Kidney (tissue), 14 donors: Measurements from ENCODE around the gene MMAB. TPM values are rescaled to one million over a fixed set of nuclear protein-coding genes. Genes with fewer than 3 reads are reported as not detected.

Source experiments
- DNase-seq, 5 donors: peaks; one replicate each; pipeline ENCODE4 v3.0.0-alpha.2; 2013 to 2020
- FAIRE-seq: peaks from 2 replicates; lab custom pipeline; 2012; peaks lifted over from hg19 to GRCh38; lab: Jason Lieb, UNC
- H3K27ac ChIP-seq, 2 donors: one replicate each; pipeline ENCODE4 v1.7.0; 2013; ENCODE audit warnings: low read depth in 2 of 2, low read length in 2 of 2, inconsistent platforms in 1 of 2
- H3K27me3 ChIP-seq: one replicate; pipeline ENCODE4 v1.7.1; 2013; ENCODE audit warnings: low read length, inconsistent platforms; ENCODE audit not compliant: control insufficient read depth, insufficient read depth
- H3K36me3 ChIP-seq, 3 donors: one replicate each; pipeline versions ENCODE4 v1.7.0 to v1.7.1; 2013; ENCODE audit warnings: low read length in 3 of 3, control low read depth in 1 of 3, inconsistent platforms in 1 of 3; ENCODE audit not compliant: insufficient read depth in 3 of 3, control insufficient read depth in 2 of 3
- H3K4me1 ChIP-seq, 3 donors: one replicate each; pipeline versions ENCODE4 v1.7.0 to v1.7.1; 2013; ENCODE audit warnings: low read length in 3 of 3, inconsistent platforms in 1 of 3, low read depth in 1 of 3; ENCODE audit not compliant: control insufficient read depth in 2 of 3, insufficient read depth in 2 of 3
- H3K4me3 ChIP-seq, 3 donors: one replicate each; pipeline versions ENCODE4 v1.7.0 to v1.8.1; 2013; ENCODE audit warnings: low read length in 3 of 3, control low read depth in 1 of 3, inconsistent platforms in 1 of 3
- H3K9ac ChIP-seq, 3 donors: one replicate each; pipeline versions ENCODE4 v1.7.0 to v1.7.1; 2013; ENCODE audit warnings: low read length in 3 of 3, control low read depth in 1 of 3, inconsistent platforms in 1 of 3
- H3K9me3 ChIP-seq, 3 donors: one replicate each; pipeline versions ENCODE4 v1.7.0 to v1.7.1; 2013; ENCODE audit warnings: low read length in 3 of 3, control low read depth in 1 of 3, inconsistent platforms in 1 of 3; ENCODE audit not compliant: control insufficient read depth in 2 of 3, insufficient read depth in 1 of 3
- CTCF ChIP-seq: IDR thresholded peaks from 3 replicates; pipeline ENCODE4 v1.5.1; 2012; ENCODE audit warnings: mild to moderate bottlenecking, moderate library complexity, borderline replicate concordance; ENCODE audit not compliant: insufficient read depth; ENCODE audit errors: extremely low read depth
- intact Hi-C: fragments of 100-400 bp; cut with DNase I; formaldehyde crosslinking; loops from one replicate; pipeline ENCODE4 v1.11.1; 2022
- polyA plus RNA-seq: library from polyadenylated mRNA; stranded (reverse); fragments of 350-450 nt; fragmentation: Illumina TruSeq; extraction: RNeasy Lipid Tissue Mini Kit (QIAGEN cat#74804); gene quantifications from one replicate; pipeline ENCODE4 v1.2.3, GENCODE V29; 2014; ENCODE audit warnings: low read depth, low replicate concordance; ENCODE audit not compliant: insufficient read depth
- total RNA-seq: library from RNA; stranded (reverse); fragmentation: NEBNext Ultra II Directional; extraction: Animal tissue kit (Norgen Biotek cat#: 25700); gene quantifications from one replicate; pipeline ENCODE4 v1.2.1, GENCODE V29; 2021
- donor health status: control.
- donor health status: control.
- donor health status: control.
- donor health status: control.
- donor health status: control.
- donor health status: DM: yes; HTN: yes; CAD: no.
- donor health status: Normal renal cell carcinoma (clear cell type).

The MMAB gene
- total and polyA plus RNA-seq, 2 donors from 2014 or later: 42.9 to 96.3 TPM

GRCh38 chr12:109592905-109593272 lies 19.6 kb upstream of the MMAB start:
- DNase-seq (no peak), FAIRE-seq (no peak)
- intact Hi-C loops: no loop called here
- no peak for TF ChIP-seq CTCF
- Histone ChIP-seq H3K9me3 (no peaks in the 10 kb centered on the region), H3K27ac (no peak overlapping the region), H3K36me3 (peaks cover 0 to 7% (median 3%) of the 10 kb centered on the region in 3 donors), H3K27me3 (no peaks in the 10 kb centered on the region), H3K4me3 (no peak overlapping the region), H3K4me1 (peaks cover 0 to 8% (median 4%) of the 10 kb centered on the region in 3 donors), H3K9ac (no peak overlapping the region)

- Histone ChIP-seq H3K4me1 (peaks cover 0 to 8% (median 3%) of the 10 kb centered on the region in 3 donors), H3K9ac (no peak overlapping the region), H3K4me3 (no peak overlapping the region), H3K27me3 (no peaks in the 10 kb centered on the region), H3K9me3 (no peaks in the 10 kb centered on the region), H3K27ac (no peak overlapping the region), H3K36me3 (peaks cover 0 to 7% (median 3%) of the 10 kb centered on the region in 3 donors)
- no peak for TF ChIP-seq CTCF
- DNase-seq (no peak), FAIRE-seq (no peak)
- intact Hi-C loops: no loop called here
These were observed 19.0 kb upstream of the MMAB start for GRCh38 chr12:109592195-109592904.

GRCh38 chr12:109591041-109591440 lies 17.7 kb upstream of the MMAB start:
- H3K9ac ChIP-seq: no peak overlapping the region
- TF ChIP-seq CTCF: no peak
- no peaks in the 10 kb centered on the region for H3K9me3 ChIP-seq
- H3K4me3 ChIP-seq: no peak overlapping the region
- no peaks in the 10 kb centered on the region for H3K27me3 ChIP-seq
- FAIRE-seq: no peak
- H3K36me3 ChIP-seq: peaks cover 0 to 14% (median 3%) of the 10 kb centered on the region in 3 donors
- DNase-seq: no peak
- H3K4me1 ChIP-seq: peaks cover 0 to 8% (median 3%) of the 10 kb centered on the region in 3 donors
- intact Hi-C loops: no loop called here
- H3K27ac ChIP-seq: no peak overlapping the region
